ENCODE results near the gene NSD2. TPM values are rescaled to one million over a fixed set of nuclear protein-coding genes. Genes with fewer than 3 reads are reported as not detected.

Gene NSD2
- total and polyA plus RNA-seq, 9 of the 15 experiments (the other 6 are each of a cell fraction or from before 2014, with no cell fraction given), result 6.4 to 126 (median 58.8) TPM

GRCh38 chr4:2007804-2008670 lies 136.8 kb downstream of the NSD2 start (continued):
- TF ChIP-seq SRSF1 (IDR thresholded peaks at IDR 0.05; ENCODE audit: low read depth, low read length), result no peak
- TF ChIP-seq EGR1 (conservative IDR thresholded peaks at IDR 0.05), result peak; percentile 44; the same call in 1 of the 2 replicates
- TF ChIP-seq SIN3A (IDR thresholded peaks at IDR 0.05; ENCODE audit: borderline replicate concordance in 2 of 2, control insufficient read depth in 1 of 2, low read depth in 2 of 2, low read length in 2 of 2), result peak in 1 of 2 experiments; percentile 85; a peak in 3 of 4 replicates
- no peak for TF ChIP-seq BRD4 (IDR thresholded peaks at IDR 0.05)
- TF ChIP-seq PRDM10 (IDR thresholded peaks at IDR 0.05; ENCODE audit: partially characterized antibody), result peak; percentile 91
- TF ChIP-seq CREM (IDR thresholded peaks at IDR 0.05; ENCODE audit: low read depth), result 0 out of 2 replicates have a peak, but pooled peaks have one; percentile 24
- no peak for TF ChIP-seq ILK (tag; IDR thresholded peaks at IDR 0.05; ENCODE audit: borderline replicate concordance, low read depth)
- TF ChIP-seq ZBTB40 (IDR thresholded peaks at IDR 0.05), result 0 out of 2 replicates have a peak, but pooled peaks have one; percentile 17
- no peak for TF ChIP-seq ZBTB40 (CRISPR knock-in tag; IDR thresholded peaks at IDR 0.05)

Data from K562 (cell line).